HUES48 (cell line): ENCODE data around the gene THADA.

ENCODE experiments used
- H3K27ac ChIP-seq: one replicate; pipeline ENCODE4 v1.7.0; 2013; ENCODE audit warnings: low read depth, low read length, inconsistent platforms
- H3K27me3 ChIP-seq: 2 replicates; pipeline ENCODE4 v1.6.1; 2013; ENCODE audit warnings: mild to moderate bottlenecking, low read length; ENCODE audit not compliant: control insufficient read depth, insufficient read depth
- H3K36me3 ChIP-seq: 2 replicates; pipeline ENCODE4 v1.6.1; 2013; ENCODE audit warnings: low read length; ENCODE audit not compliant: control insufficient read depth, insufficient read depth
- H3K4me1 ChIP-seq: 2 replicates; pipeline ENCODE4 v1.6.1; 2013; ENCODE audit warnings: mild to moderate bottlenecking, low read length; ENCODE audit not compliant: control insufficient read depth, insufficient read depth
- H3K4me3 ChIP-seq: 2 replicates; pipeline ENCODE4 v1.5.1; 2013; ENCODE audit warnings: mild to moderate bottlenecking, low read depth, low read length
- H3K9ac ChIP-seq: 2 replicates; pipeline ENCODE4 v1.6.1; 2013; ENCODE audit warnings: mild to moderate bottlenecking, low read depth, low read length, moderate library complexity
- H3K9me3 ChIP-seq: 2 replicates; pipeline ENCODE4 v1.6.1; 2013; ENCODE audit warnings: low read length; ENCODE audit not compliant: control insufficient read depth, insufficient read depth

Gene THADA

GRCh38 chr2:43309935-43310334, 285.9 kb downstream of the THADA start:
- H3K4me1 ChIP-seq = no peaks in the 10 kb centered on the region
- no peak overlapping the region for H3K27ac ChIP-seq
- H3K9ac ChIP-seq = no peak overlapping the region
- no peaks in the 10 kb centered on the region for H3K36me3 ChIP-seq
- no peak overlapping the region for H3K4me3 ChIP-seq
- H3K27me3 ChIP-seq = no peaks in the 10 kb centered on the region
- no peaks in the 10 kb centered on the region for H3K9me3 ChIP-seq

GRCh38 chr2:43307973-43308372, 287.9 kb downstream of the THADA start:
- Histone ChIP-seq H3K27me3 (no peaks in the 10 kb centered on the region), H3K27ac (no peak overlapping the region), H3K4me3 (no peak overlapping the region), H3K9ac (no peak overlapping the region), H3K9me3 (no peaks in the 10 kb centered on the region), H3K4me1 (no peaks in the 10 kb centered on the region), H3K36me3 (no peaks in the 10 kb centered on the region)

GRCh38 chr2:43307046-43307445, 288.8 kb downstream of the THADA start:
- no peaks in the 10 kb centered on the region for H3K4me1 ChIP-seq
- no peak overlapping the region for H3K27ac ChIP-seq
- H3K27me3 ChIP-seq = no peaks in the 10 kb centered on the region
- H3K9me3 ChIP-seq = no peaks in the 10 kb centered on the region
- H3K4me3 ChIP-seq = no peak overlapping the region
- H3K36me3 ChIP-seq = no peaks in the 10 kb centered on the region
- no peak overlapping the region for H3K9ac ChIP-seq

GRCh38 chr2:43306197-43306596, 289.6 kb downstream of the THADA start:
- H3K36me3 ChIP-seq = no peaks in the 10 kb centered on the region
- H3K27ac ChIP-seq = no peak overlapping the region
- H3K27me3 ChIP-seq = no peaks in the 10 kb centered on the region
- H3K4me1 ChIP-seq = no peaks in the 10 kb centered on the region
- no peak overlapping the region for H3K9ac ChIP-seq
- no peak overlapping the region for H3K4me3 ChIP-seq
- no peaks in the 10 kb centered on the region for H3K9me3 ChIP-seq

- Histone ChIP-seq H3K9ac (no peak overlapping the region; the same call in 1 of the 2 replicates), H3K4me1 (no peaks in the 10 kb centered on the region), H3K36me3 (no peaks in the 10 kb centered on the region), H3K27me3 (no peaks in the 10 kb centered on the region), H3K27ac (no peak overlapping the region), H3K4me3 (no peak overlapping the region), H3K9me3 (no peaks in the 10 kb centered on the region)
Observed at GRCh38 chr2:43305517-43305916, 290.3 kb downstream of the THADA start.

GRCh38 chr2:43305012-43305411, 290.8 kb downstream of the THADA start:
- Histone ChIP-seq H3K9me3 (no peaks in the 10 kb centered on the region), H3K27me3 (no peaks in the 10 kb centered on the region), H3K27ac (no peak overlapping the region), H3K9ac (no peak overlapping the region), H3K4me3 (no peak overlapping the region), H3K36me3 (no peaks in the 10 kb centered on the region), H3K4me1 (no peaks in the 10 kb centered on the region)

GRCh38 chr2:43303889-43304288, 291.9 kb downstream of the THADA start:
- no peak overlapping the region for H3K9ac ChIP-seq
- H3K9me3 ChIP-seq = no peaks in the 10 kb centered on the region
- no peaks in the 10 kb centered on the region for H3K4me1 ChIP-seq

GRCh38 chr2:43302961-43303494, 292.8 kb downstream of the THADA start:
- no peaks in the 10 kb centered on the region for H3K27me3 ChIP-seq
- no peaks in the 10 kb centered on the region for H3K4me1 ChIP-seq
- H3K9ac ChIP-seq = no peak overlapping the region
- no peaks in the 10 kb centered on the region for H3K9me3 ChIP-seq
- no peaks in the 10 kb centered on the region for H3K36me3 ChIP-seq
- no peak overlapping the region for H3K4me3 ChIP-seq
- H3K27ac ChIP-seq = no peak overlapping the region

More at GRCh38 chr2:43303889-43304288, 291.9 kb downstream of the THADA start:
- Histone ChIP-seq H3K36me3 (no peaks in the 10 kb centered on the region), H3K27me3 (no peaks in the 10 kb centered on the region), H3K4me3 (no peak overlapping the region), H3K27ac (no peak overlapping the region)

- Histone ChIP-seq H3K27me3 (no peaks in the 10 kb centered on the region), H3K4me1 (no peaks in the 10 kb centered on the region), H3K9ac (no peak overlapping the region), H3K9me3 (no peaks in the 10 kb centered on the region), H3K4me3 (no peak overlapping the region), H3K27ac (no peak overlapping the region), H3K36me3 (no peaks in the 10 kb centered on the region)
Observed at GRCh38 chr2:43302182-43302960, 293.5 kb downstream of the THADA start.

GRCh38 chr2:43300781-43301583, 294.9 kb downstream of the THADA start:
- H3K9ac ChIP-seq = no peak overlapping the region
- H3K4me1 ChIP-seq = no peaks in the 10 kb centered on the region
- H3K36me3 ChIP-seq = no peaks in the 10 kb centered on the region
- H3K27ac ChIP-seq = no peak overlapping the region
- H3K9me3 ChIP-seq = no peaks in the 10 kb centered on the region
- no peaks in the 10 kb centered on the region for H3K27me3 ChIP-seq
- no peak overlapping the region for H3K4me3 ChIP-seq

- Histone ChIP-seq H3K27ac (no peak overlapping the region), H3K27me3 (no peaks in the 10 kb centered on the region), H3K9me3 (no peaks in the 10 kb centered on the region), H3K4me3 (no peak overlapping the region), H3K36me3 (no peaks in the 10 kb centered on the region), H3K9ac (no peak overlapping the region), H3K4me1 (no peaks in the 10 kb centered on the region)
Observed at GRCh38 chr2:43300222-43300621, 295.6 kb downstream of the THADA start.
